ENCODE results near the gene PRSS33.

Gene PRSS33

DNA sequence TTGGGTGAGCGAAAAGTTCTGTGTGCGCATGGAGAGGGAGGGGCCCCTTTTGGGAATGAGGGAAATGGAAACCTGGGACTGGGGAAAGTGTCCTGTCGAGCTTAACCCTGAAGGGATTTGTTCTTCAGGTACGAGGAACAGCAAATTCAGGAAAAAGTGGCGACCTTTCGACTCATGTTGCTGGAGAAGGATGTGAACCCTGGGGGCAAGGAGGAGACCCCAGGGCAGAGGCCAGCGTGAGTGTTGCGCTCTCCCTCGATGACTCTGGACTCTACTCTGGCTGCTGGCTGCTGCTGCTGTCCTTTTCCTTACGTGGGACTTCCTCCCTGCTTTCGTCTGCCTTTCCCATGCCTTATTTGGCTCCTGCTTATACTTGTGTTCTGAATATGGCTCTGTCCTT lies 30.0 kb downstream of the PRSS33 start:
- DNase-seq: no peak

DNA sequence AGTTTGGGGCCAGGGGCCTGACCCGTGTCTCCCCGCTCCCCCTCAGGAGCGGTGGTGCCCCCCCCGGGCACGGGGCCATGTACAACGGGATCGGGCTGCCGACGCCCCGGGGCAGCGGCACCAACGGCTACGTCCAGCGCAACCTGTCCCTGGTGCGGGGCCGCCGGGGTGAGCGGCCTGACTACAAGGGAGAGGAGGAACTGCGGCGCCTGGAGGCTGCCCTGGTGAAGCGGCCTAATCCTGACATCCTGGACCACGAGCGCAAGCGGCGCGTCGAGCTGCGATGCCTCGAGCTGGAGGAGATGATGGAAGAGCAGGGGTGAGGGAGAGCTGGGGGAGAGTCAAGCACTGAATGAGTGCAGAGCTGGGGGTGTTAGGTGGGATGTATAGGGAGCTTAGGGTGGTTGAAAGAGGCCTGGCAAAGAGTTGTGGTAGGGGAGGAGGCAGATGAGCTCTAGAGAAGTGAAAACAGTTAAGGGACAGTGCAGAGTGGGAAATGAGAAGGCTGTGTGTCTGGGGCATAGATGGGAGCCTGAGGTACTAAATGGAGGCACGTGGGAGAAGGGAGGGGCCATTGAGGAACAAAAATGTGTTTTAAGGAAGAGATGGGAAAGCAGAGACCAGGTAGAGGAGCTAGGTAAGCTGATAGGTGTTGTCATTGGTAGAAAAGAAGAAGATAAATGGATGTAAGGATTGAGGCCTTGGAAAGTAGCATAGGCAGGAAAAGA lies 30.9 kb downstream of the PRSS33 start:
- DNase-seq: no peak

DNA sequence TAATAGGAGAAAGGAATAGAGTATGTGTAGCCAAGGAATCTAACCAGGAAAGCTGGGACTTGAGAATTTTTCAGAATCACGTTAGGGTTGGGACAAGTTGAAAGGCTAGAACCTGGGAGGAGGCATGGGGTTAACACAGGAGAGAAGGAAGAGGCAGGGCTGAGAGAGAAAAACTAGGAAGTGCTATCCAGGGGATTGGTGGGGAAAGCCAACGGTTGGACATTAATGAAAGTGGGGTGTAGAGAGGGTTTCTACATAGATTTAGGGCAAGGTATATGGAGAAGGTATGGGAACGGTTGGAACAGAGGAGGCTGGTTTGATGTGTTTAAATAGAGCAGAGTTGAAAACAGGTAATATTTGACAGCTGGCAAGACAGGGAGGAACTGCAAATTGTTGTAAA lies 32.2 kb downstream of the PRSS33 start:
- DNase-seq: no peak

DNA sequence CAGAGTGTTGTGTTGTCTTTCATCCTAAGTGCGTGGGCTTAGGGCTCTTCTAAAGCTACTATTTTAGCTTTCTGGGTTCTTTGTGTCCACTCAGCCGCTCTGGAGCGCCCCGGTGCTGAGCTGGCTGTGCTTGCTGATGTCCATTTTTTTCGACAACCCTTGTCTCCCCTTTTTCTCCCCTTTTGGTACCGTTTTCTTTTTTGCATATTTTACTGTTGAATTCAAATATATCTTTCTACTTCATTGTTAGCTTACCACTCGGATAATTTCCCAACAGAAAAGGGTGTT lies 33.7 kb downstream of the PRSS33 start:
- no peak for DNase-seq

DNA sequence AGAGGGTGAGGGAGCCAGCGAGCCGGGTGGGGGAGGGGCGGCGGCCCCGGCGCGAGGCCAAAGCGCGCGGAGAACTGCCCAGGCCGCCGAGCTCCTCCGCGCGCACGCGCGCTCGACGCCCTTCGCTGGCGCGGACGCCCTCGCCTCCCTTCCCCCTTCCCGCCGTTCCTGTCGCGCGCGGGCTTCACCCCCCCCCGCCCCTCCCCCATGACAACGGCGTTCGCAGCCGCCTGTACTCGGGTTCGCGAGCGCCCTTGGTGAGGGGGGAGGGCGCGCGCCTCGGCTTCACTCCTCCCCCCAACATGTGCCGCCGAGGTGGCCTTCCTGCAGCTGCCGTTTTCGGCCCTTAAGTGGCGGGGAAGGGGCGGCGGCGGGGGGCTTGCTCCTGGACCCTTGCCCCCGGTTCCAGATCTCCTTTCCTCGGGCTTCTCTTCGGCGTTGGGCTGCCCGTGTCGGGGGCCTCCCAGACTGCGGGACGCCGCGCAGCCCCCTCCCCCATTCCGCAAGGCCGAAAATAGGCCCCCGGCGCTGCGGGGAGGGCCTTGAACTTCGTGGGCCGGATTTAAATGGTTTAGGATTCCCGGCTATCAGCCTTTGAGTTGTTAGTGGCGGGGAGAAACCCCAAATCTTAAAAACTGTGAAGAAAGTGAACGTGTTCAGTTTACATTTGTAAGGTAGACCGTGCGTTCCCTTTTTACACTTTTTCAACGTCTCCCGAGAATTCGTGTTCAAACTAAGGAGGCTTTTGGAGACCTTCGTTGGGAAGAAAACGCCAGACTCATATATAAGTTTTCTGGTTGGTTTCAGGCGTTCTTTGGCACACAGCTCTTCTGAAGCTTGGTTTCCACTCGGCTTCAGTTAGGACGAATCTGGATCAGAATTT lies 34.3 kb downstream of the PRSS33 start:
- DNase-seq: peak; percentile 78

DNA sequence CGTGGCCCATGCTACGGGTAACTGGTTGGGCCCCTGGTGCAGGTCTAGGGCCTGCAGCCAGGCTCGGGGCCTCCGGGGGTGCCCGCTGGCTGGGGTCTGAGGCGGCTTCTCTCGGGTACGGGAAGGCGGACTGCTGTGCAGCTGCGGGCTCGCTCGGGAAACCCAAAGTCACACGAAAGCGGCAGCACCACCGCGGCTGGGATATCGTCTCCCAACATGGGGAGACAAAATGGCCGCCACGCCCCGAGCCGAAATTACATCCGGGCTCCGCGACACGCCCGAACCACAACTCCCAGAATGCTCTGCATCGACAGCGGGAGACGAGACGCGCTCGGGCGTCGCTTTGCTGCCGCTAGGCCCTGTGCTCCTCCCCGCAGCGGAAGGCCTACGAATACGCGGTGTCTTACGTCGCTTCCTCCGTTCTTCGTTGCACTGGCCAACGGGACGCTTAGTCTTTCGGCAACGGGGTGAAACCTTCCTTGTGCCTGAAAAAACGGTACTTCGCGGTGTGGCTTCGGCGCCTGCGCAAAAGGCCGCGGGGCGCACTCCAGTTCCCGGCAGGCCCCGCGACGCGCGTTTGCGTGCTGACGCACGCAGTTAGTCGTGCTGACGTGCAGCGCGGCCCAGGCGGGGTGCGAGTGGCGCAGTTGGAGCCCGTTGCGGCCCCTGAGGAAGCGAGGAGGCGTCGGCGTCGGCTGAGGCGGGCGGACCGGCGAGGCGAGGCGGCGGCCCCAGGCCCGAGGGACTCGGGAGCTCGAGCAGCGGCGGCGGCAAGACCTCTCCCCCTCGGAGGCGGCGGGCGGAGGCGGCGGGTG lies 35.1 kb downstream of the PRSS33 start, which contains the start of gene SRRM2:
Gene SRRM2 (plus strand): TSS at position 604 of the 815 bp plus-strand sequence. CDS start 3,727 bp downstream, outside the sequence.
- peak; percentile 95 for DNase-seq

DNA sequence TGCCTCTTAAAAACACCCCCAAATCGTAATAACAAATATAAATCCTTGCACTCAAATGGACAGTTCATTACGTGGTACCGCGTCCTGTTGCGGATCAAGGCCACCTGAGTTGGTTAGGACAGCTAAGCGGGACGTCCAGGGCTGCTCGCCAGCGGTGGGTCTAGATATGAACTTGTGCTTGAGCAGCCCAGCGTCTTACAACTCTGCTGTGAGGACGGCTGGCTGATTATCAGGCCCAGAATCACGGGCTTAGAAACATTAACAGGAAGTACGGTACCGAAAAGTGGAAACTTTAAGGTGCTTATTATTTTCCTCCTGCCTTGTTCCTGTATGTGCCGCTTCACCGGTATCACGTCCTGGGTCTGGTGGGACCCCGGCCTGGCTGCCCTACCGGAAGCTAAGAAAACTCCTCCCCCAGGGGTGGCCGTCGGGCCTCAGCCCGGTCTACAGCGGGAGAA lies 35.8 kb downstream of the PRSS33 start:
- no peak for DNase-seq

DNA sequence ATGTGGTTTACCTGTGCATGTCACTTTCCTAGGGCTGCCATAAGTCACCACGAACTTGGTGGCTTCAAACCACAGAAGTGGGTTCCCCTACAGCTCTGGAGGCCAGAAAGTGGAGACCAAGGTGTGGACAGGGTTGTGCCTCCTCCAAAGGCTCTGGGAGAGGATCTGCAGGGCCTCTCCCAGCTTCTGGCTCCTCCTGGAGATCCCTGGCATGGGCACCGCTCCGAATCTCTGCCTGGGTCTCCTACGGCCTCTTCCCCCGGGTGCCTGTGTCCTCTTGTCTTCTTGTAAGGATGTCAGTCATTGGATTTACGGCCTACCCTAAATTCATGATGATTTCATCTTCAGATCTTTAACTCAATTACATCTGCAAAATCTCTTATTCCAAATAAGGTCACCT lies 37.4 kb downstream of the PRSS33 start:
- no peak for DNase-seq

DNA sequence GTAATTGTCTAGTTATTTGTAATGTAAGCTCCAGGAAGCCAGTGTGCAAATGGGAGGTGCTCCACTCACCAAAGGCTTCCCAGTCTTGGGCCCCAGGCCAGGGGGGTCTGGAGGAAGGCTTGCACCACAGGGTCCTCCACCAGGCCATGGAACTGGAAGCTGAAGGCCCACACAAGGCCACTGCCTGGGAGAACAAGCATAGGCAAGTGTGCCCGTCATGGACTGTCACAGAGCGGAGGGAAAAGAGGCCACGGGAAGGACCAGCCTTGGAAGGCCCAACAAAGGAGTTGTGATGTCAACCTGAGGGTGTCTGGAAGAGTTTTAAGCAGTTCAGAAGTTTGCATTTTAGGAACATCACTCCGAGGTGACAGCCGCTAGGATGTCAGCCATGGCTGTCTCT lies 37.9 kb downstream of the PRSS33 start:
- DNase-seq: no peak

DNA sequence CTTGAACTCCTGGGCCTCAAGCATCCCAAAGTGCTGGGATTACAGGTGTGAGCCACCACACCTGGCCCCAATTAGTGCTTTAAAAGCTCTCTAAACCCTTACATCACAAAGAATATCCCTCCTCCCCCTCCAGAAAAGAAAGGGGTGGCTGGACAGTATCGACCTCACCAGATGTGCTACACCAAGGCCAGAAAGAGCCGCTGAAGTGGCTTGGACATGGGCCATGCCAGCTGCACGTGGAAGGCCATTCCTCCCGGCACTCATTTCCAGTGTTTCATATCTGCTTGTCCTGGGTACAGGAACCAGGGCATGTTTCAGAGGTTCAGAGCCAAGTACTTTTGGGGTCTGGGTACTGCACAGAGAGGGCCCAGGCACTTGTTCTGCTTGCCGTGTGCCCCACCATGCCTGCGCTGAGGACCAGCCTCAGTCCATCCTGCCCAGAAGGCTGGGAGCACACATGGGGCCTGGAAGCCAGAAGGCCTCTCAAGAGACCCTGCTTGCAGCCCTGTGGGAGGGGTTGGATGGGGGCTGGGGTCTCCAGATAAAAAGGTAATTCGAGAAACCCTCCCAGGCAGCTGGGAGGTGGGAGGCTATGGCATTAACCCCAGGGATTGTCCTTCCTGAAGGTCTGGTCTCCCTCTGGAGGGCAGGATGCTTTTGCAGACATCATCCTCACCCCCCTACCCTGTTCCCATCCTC lies 38.5 kb downstream of the PRSS33 start:
- no peak for DNase-seq

DNA sequence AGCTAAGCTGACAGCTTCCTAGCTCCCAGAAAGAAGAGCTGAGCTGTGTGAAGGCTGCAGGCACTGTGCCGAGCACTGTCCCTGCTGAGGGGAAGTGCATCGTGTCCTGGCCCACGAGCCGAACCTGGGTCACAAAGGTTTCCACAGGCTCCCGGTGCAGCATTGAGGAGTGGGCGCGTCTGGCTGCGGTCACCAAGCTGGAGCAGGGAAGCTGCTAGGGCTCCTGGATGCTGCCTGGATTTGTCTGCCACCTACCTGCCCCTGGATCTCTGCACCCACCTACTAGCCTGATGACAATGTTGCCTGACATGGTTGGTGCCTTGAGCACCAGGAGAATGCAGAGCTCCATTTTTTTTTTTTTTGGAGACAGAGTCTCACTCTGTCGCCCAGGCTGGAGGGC lies 41.4 kb downstream of the PRSS33 start:
- no peak for DNase-seq

DNA sequence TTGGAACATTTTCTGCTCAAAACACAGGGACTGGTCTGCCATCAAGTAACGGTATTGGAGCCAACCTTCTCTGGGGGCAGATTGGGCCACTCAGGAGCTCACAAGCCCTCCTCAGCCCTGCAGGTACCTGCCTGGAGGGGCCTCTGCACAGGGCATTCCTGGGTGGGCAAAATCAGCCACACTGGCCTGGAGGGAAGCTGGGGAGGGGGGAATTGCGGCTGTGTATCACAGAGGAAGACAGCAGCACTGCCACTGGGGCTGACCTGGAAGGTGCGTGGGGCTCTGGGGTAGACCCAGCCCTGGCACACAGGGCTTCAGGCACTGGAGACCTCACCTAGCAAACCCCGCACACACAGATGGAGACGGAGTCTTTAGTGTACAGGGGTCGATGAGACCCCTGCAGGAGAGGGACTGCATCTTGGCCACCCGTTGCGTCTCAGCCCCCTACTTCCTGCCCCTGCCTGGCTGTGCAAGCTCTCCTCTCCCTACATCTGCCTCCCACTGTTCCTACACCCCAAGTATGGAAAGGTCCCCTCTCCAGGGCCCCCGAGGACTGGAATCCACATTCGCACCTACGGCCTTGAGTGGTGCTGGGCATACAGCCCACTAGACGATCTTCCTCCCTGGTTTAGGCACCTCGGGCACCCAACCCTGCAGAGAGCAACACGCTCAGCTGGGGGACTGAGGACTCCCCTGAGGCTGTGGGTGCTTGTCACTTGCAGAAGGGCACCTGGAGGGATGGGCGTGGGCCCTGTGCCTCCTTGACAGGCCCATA lies 42.1 kb downstream of the PRSS33 start:
- no peak for DNase-seq

DNA sequence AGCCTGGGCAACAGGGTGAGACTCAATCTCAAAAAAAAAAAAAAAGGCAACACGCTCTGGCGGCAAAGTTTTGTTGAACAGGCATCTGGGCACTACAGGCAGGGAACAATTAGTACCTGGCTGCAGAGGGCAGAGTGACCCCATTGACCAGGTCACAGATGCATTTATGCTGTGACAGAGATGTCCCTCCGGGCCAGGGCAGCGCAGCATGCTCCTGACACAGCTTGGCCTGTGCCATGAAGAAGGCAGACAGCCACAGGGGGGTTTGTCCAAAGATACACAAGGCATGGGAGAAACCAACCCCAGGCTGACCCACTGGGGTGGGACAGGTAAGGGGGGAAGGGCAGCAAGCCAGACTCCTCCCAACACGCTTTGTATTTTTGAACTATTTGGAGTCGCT lies 42.6 kb downstream of the PRSS33 start:
- DNase-seq: no peak

DNA sequence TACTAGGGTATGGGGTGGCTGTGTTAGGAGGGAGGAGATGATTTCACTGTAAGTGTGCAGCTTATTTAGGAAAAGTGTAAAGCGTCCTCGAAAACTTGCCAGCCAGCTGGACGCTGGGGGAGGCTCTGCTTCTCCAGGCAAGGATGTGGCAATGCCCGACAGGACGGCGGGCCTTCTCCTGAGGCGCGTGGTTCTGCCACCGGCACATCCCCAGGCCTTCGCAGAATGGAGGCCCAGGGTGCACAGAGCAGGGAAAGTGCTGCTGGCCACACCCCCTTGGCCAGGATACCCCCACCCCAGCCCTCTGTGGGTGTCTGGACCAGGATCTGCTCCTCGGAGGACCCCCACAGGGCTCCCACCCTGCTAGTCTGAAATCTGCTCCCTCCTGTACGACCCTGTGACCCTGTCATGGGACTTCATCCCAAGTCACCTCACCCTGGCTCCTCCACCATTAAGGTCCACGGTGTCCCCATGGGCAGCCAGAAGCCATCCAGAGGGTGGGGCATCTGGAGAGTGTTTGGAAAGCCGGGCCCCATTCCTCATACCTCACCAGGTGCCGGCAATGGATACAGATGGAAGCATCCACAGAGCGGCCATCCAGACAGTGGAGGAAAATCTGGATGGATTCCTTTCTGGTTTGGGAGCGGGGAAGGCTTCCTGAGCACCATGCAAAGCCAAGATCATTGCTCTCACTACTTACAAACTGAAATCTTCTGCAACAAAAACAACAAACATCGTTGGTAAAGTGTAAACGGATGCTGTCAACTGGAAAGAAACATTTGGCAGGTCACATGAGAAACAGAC lies 44.2 kb downstream of the PRSS33 start:
- DNase-seq: no peak

DNA sequence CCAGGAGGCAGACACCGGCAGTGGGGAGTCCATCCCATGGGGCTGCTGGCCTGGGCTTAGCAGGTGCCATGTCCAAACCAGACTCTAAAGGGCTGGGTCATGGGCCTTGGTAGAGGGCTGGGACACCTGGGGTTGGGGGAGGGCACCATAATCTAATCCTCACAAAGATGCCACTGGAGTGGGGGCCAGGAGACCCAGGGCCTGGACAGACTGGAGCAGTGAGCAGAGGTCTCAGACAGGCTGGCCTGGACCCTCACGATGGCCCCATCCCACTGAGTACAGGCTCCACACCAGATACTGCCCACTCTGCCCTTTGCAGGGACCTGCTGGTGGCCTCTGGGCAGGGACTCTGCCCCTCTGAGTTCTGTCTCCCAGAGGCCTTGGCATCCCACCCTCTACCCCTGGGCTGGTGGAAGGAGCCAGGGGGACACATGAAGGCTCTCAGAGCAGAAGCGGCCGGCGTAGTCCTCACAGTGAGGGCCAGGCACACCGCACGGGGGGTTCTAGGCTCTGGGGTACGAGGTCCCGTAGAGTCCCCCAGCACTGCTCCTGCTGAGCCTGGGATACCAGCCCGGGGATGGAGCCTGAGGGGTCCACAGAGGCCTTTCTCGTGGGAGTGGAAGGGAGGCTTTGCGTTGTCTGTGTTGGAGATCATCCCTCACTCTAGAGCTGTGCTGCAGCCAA lies 44.9 kb downstream of the PRSS33 start:
- no peak for DNase-seq

DNA sequence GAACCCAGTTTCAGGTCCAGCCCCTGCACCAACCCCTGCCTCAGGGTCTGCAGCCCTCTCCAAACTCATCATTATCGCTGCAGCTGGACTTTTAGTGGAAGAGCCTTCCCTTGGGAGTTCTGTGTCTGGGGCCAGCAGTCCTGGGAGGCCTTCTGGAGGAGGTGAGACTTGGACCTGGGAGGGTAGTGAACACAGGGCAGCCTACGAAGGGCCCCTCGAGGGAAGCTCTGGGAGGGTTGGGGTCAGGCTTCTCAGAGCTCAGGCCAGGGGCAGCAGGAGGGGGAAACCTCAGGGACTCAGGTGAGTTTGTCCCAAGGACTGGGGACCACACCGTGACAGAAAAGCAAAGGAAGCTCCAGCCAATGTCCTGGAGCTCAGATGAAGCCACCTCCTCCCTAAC lies 46.2 kb downstream of the PRSS33 start:
- DNase-seq: no peak

DNA sequence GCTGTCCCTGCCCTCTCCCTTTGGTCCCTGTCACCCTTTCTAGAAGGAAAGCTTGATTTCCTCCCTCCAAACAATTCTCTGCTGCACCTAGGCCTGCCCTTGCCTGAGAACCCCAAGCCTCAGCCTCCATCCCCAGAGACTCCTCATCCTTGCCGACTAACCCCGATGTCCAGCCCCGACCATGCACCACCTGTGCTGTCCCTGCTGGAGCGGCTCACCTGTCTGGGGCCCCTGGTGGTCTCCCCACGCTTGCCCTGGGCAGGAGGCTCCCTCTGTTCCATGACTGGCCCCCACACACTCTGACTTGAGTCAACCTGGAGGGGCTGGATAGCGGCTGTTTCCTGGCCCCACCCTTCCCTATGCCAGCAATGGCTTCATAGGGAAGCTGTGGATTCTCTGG lies 46.9 kb downstream of the PRSS33 start:
- DNase-seq: no peak

DNA sequence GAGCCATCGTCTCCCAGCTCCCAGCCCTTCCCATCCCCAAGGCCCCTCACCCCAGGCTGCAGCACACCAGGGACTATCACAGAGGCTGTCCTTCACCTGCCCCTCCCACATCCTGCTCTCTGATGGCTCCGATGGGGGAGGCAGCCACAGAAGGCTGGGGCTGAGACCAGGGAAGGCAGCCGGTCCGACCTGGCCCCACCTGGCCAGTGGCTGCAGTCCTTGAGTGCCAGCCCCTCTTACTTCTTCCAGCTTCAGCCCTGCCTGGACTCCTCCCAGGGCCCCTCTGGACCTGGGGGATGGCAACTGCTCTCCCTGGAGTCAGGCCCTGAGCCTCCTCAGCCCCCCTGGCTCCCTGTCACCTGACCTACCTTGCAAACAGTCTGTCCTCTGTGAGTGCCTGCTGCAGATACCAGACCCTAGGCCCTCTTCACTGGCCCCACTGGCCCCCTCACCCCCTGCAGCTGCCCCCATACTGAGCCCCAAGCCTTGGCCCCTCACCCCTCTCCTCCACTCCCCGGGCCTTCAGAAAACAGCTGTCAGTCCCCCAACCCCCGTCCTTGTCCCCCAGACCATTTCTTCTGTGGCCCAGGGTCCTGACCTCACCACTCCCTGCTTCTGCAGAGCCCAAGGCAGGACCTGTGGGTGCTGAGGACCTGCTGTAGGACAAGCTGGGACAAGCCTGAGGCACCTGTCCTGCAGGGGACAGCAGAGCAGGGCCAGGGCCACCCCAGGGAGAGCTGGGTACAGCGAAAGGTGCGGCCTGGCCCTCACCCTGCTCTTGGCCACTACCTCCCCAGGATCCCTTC lies 47.5 kb downstream of the PRSS33 start:
- DNase-seq: no peak

DNA sequence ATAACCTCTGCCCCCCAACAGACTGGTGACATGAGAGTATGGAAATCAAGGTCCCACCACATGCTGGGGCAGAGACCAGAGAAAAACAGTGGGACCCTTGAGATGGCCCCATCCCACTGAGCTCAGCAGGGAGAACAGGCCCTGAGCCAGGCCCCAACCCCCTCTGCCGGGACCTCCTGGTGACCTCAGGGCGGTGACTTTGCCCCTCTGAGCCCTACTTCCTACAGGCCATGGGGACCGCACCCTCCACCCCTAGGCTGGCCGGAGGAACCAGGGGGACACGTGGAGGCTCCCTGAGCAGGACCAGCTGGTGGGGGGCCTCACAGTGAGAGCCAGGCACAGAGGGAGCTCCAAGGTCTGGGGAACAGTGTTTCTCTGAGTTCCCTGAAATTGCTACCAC lies 48.7 kb downstream of the PRSS33 start:
- DNase-seq: no peak
